GM18507 (cell line): ENCODE data around the gene ALDH1L2.

Experiments used
- DNase-seq: peaks from one replicate; pipeline ENCODE4 v3.0.0; 2011; ENCODE audit warnings: low read depth; ENCODE audit not compliant: insufficient read length; ENCODE audit errors: extremely low spot score
- FAIRE-seq: peaks from 2 replicates; lab custom pipeline; 2011; peaks lifted over from hg19 to GRCh38; lab: Jason Lieb, UNC

Gene ALDH1L2

GRCh38 chr12:105041186-105041585, 43.1 kb downstream of the ALDH1L2 start:
- FAIRE-seq (peak; percentile 29), DNase-seq (no peak)

GRCh38 chr12:105040476-105040875, 43.8 kb downstream of the ALDH1L2 start:
- DNase-seq (no peak), FAIRE-seq (no peak)

DNA sequence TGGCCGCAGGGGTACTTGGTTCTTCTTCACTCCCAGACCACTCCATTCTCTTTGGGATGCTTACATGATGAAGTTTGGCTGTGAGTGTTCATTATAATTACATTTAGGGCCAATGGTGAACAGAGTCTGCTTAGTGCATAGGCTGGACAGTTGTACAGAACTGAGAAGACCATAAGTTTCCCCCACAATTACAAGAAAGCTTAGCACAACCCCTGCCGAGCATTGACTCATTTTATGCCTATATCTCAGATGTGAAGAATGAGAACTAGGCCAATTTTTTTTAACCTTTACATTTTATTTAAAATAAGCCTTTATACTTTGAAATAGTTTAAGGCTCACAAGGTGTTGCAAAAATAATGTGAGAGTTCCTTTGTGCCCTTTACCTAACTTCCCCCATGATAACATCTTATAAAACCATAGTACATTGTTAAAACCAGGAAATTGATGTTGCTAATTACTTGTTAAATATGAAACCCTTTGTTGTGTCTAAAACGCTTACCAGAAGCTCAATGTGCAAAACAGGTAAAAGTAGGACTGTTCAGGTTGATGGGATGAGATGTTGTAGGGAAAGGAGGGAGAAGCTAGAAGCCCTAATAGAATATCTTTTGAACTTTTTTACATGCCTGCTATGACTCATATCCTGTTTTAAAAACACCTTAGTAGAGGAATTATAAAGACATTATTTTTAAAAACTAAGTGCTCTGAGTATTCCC, 47.2 kb downstream of the ALDH1L2 start:
- DNase-seq (no peak), FAIRE-seq (peak; percentile 58)

DNA sequence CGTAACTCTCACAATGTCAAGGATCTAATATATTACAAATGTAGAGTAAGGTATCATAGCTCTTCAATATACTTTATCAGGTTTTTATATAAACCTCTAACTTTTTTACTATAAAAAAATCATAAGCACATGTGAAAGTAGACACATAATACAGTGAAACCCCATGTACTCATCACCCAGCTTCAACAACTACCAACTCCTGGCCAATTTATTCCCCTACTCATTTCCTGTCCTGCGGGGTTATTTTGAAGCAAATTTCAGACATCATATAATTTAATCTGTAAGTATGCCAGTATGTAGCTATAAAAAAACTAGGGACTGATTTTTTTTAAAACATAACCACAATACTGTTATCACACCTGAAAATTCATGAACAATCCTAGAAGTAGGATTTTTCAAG, 50.4 kb downstream of the ALDH1L2 start:
- FAIRE-seq: no peak
- no peak for DNase-seq

- DNase-seq: no peak
- FAIRE-seq: peak; percentile 39
Observed at GRCh38 chr12:105032703-105033357, 51.4 kb downstream of the ALDH1L2 start.

GRCh38 chr12:105030820-105031807, 53.1 kb downstream of the ALDH1L2 start:
- no peak for DNase-seq
- peak; percentile 94 for FAIRE-seq

DNA sequence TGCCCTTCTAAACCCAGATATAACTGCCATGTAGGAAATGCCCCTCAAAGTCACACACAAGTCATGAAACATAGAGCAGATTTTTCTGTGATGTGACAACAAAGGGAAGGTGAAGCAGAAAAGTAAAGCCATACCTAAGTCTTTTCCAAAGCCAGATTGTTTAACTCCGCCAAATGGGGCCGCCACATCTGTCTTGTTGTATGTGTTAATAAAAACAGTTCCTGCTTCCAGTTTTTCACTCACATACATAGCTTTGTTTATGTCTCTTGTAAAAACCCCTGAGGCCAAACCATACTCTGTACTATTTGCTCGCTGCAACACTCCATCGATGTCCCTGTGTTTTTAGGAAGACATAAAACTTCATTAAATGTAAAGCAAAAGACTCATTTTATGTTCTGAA, 57.8 kb downstream of the ALDH1L2 start:
- no peak for DNase-seq
- FAIRE-seq: no peak

- DNase-seq: no peak
- FAIRE-seq: no peak
Observed at GRCh38 chr12:105025890-105026289, 58.4 kb downstream of the ALDH1L2 start.

DNA sequence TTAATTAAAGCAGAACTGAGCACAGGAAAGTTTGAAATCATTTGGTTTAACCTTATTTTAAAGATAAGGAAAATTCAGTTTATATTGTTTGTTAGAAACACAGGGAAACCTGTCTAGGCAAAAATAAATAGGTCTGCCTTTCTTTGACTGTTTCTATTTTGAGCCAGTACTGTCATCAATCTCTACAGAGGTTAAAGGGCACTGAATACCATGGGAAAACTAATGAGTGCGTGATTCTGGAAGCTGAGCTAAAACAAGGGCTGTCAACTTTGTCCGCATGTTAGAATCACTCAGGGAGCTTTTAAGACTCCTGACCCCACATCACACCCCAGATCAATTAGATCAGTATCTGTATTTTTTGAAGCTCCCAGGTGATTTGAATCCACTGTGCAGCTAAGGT, 59.3 kb downstream of the ALDH1L2 start:
- DNase-seq (no peak), FAIRE-seq (no peak)

DNA sequence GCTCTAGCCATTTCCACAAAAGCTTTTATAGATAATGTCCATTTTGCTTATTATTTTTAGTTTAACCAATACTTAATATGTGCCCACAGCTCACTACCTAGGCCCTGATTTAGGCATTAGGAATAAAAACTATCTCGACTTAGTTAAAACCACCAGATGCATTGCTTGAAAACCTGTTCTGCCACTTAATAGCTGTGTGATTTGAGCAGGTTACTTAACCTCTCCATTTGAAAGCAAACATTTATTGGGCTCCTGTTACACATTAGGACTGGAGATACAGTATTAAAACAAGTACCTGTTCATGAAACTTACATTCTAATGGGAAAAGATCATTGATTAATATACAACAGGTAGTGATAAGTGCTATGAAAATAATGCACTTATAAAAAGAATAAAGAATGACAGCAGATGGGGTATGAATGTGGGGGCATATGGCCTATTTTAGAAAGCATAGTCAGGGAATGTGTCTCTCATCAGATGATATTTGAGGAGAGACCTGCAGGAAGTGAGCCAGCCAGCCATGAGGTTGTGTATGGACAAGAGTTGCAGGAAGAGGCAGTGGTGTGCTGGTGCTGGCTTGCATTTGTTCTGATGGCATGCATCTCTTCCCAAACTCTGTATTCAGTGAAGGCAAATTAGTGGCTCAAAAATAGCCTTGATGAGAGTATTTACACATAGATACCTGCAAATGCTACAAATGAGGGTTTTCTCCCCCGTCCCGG, 63.9 kb downstream of the ALDH1L2 start:
- DNase-seq (no peak), FAIRE-seq (no peak)

GRCh38 chr12:105018776-105019175, 65.5 kb downstream of the ALDH1L2 start:
- DNase-seq: no peak
- FAIRE-seq: no peak

GRCh38 chr12:105018012-105018411, 66.2 kb downstream of the ALDH1L2 start:
- DNase-seq (no peak), FAIRE-seq (no peak)

GRCh38 chr12:105015543-105015942, 68.7 kb downstream of the ALDH1L2 start:
- DNase-seq (no peak), FAIRE-seq (no peak)

DNA sequence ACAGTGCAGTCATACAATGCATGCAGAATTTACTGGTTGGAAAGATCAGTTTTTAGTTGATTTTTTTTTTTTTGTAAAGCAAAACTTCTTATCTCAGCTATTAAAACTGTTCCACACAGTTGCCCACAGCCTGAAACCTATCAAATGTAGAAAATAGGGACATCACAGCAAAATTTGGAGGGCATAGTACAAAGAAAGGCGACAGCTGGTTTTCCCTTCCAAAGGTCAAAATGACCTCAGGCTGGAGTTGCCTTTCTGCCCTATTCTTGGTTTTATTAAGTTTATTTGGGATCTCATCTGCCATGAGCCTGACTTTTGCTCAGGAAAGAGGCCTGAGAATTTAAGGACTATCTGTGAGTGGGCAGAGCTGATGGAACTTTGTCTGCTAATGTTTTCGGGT, 69.7 kb downstream of the ALDH1L2 start:
- FAIRE-seq (no peak), DNase-seq (no peak)

GRCh38 chr12:105013892-105014291, 70.4 kb downstream of the ALDH1L2 start:
- FAIRE-seq (no peak), DNase-seq (no peak)

DNA sequence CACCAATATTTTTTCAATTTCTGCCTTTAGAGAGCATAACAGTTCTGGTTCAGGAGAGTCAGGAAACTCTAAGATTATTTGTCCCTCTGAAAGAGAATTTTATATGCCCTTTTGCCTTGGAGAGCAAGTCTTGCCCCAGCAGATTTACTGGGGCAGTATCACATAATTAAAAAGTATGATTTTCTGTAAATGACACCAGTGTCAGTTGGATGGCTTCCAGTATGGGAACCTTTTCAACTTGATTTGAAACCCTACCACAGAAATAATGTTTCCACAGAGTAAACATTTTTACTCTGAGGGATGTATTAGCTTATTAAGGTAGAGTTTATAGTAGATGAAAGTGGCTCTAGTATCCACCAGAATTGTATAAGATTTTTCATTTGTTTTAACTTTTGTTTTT, 82.8 kb downstream of the ALDH1L2 start:
- DNase-seq: no peak
- no peak for FAIRE-seq

- FAIRE-seq (no peak), DNase-seq (no peak)
Observed at GRCh38 chr12:104999347-104999685, 84.9 kb downstream of the ALDH1L2 start.

- FAIRE-seq: no peak
- DNase-seq: no peak
Observed at GRCh38 chr12:104998423-104999346, 85.6 kb downstream of the ALDH1L2 start.

DNA sequence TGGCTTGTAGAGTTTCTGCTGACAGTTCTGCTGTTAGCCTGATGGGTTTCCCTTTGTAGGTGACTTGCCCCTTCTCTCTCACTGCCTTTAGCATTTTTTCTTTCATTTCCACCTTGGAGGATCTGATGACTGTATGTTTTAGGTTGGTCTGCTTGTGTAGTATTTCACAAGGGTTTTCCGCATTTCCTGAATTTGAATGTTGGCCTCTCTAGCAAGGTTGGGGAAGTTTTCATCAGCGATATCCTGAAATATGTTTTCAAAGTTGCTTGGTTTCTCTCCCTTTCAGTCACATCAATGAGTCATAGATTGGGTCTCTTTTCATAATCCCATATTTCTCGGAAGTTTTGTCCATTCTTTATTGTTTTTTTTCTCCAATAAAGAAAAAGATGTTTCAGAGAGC, 86.7 kb downstream of the ALDH1L2 start:
- no peak for FAIRE-seq

More for the DNA sequence above, 86.7 kb downstream of the ALDH1L2 start:
- DNase-seq: no peak
